Measurements from ENCODE around the gene CIT.

CIT gene

DNA sequence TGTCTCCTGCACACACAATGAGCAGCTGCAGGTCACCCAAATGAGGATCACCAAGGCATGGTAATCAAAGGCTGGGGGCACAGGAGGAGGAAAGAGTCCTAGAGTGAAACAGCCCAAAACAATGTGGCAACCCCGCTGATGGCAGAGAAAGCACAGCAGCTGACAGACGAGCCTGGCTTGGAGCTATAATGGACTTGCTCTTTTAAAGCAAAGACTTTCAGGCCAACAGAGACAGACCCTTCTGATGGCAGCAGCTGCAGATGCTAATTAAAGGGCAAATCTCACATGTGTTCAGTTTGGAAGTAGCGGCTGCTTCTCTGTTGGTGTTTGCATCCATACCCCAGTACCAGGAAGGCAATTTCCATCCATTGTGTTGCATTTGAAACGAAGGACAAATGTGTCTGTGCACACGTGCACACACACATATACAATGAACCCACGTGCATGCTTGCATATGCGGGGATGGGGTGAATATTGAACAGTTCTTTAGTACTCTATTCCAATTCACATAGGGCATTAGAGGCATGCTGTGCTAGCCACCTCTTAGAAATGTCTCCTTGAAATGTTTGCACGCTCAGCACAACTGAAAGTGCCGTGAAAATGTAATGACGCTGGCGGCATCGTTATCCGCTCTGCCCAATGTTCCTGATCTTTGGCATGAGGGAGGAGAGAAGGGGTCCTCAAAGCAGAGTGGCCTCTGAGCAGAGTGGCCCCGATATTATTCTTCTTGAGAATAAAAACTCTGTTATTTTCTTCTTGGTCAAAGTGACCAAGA, 38.1 kb downstream of the CIT start:
- Mint-ChIP-seq H3K9me3 (peaks cover 7% of the 10 kb centered on the region), H3K27ac (no peak overlapping the region), H3K27me3 (no peaks in the 10 kb centered on the region), H3K36me3 (ENCODE audit: low read depth) (peaks cover 33% of the 10 kb centered on the region), H3K4me1 (ENCODE audit: low read depth) (no peaks in the 10 kb centered on the region), H3K4me3 (no peak overlapping the region)

DNA sequence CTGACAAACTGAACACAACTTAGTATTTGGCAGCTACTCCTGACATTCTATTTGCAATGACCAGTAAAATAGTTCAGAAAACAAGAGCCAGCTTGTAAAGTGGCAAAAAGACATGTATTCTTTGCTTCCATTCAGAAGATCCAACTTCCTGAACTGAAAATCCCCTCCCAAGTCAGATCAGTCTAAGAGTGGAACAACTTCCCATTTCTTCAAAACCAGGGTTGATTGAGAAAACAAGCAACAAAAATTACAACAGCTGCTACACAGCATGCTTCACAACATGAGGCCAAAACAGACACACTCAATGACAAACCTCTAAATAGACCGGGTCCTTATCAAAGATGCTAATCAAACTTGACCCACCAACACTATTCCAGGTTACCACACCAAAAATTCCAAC, 40.3 kb downstream of the CIT start:
- no peak overlapping the region for H3K4me3 Mint-ChIP-seq
- no peaks in the 10 kb centered on the region for H3K4me1 Mint-ChIP-seq (ENCODE audit: low read depth)
- H3K9me3 Mint-ChIP-seq, result peaks cover 4% of the 10 kb centered on the region
- no peaks in the 10 kb centered on the region for H3K27me3 Mint-ChIP-seq
- no peak overlapping the region for H3K27ac Mint-ChIP-seq
- H3K36me3 Mint-ChIP-seq (ENCODE audit: low read depth), result peaks cover 28% of the 10 kb centered on the region

DNA sequence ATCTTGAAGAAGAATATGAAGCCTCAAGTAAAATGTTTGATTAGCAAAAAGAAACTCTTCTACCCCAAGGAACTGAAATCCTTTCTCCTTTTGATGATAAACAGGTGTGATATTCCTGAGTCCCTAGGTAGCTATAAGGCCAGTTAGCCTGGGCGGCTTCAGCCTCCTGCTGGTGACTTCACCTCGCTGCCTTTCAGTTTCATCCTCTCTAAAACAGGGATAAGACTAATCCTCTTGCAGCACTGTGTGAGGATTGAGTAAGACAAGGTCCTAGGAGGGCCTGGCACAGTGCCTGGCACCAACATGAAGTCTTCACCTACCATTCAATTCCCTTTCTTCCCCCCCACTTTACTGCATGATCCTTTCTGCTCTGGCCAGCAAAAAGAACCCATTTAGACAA, 42.1 kb downstream of the CIT start:
- Mint-ChIP-seq H3K4me1 (ENCODE audit: low read depth) (no peaks in the 10 kb centered on the region), H3K4me3 (no peak overlapping the region), H3K27me3 (no peaks in the 10 kb centered on the region), H3K9me3 (no peaks in the 10 kb centered on the region), H3K36me3 (ENCODE audit: low read depth) (peaks cover 21% of the 10 kb centered on the region), H3K27ac (no peak overlapping the region)

DNA sequence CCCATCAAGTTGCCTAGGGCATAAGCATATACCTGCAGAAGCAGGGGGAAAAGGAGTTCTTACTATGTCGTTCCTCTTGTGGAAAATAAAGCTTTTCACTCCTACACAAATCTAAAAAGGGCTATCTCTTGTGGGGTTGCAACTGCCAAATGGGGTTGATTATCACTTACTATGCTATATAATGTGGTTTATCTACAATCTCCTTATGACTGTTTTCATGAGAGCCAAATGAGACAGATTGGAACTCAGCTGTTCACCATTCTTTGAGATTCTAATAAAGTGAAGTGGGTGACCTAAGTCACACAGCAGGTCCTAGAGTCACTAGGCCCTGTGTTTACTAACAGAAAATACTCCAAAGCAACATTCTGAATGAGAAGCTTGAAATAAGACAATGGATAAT, 47.7 kb downstream of the CIT start:
- Mint-ChIP-seq H3K4me1 (ENCODE audit: low read depth) (peaks cover 3% of the 10 kb centered on the region), H3K4me3 (no peak overlapping the region), H3K27ac (no peak overlapping the region), H3K9me3 (no peaks in the 10 kb centered on the region), H3K36me3 (ENCODE audit: low read depth) (peaks cover 25% of the 10 kb centered on the region), H3K27me3 (no peaks in the 10 kb centered on the region)

DNA sequence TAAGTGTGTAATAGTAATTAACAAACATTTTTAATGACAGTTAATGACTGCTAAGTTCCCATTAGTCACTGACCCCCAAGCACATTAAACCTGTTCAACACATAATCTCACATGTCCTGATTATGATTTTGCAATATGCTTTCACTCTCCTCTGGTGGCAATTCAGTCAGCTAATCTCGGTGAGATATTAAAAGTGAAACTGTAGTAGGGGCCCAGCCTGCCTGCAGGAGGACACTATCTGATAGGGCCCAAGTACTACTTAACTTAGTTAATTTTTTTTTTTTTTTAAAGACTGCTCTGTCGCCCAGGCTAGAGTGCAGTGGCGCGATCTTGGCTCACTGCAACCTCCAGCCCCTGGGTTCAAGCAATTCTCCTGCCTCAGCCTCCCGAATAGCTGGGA, 48.8 kb downstream of the CIT start:
- H3K4me1 Mint-ChIP-seq (ENCODE audit: low read depth), result peaks cover 3% of the 10 kb centered on the region
- H3K27me3 Mint-ChIP-seq, result no peaks in the 10 kb centered on the region
- no peak overlapping the region for H3K27ac Mint-ChIP-seq

DNA sequence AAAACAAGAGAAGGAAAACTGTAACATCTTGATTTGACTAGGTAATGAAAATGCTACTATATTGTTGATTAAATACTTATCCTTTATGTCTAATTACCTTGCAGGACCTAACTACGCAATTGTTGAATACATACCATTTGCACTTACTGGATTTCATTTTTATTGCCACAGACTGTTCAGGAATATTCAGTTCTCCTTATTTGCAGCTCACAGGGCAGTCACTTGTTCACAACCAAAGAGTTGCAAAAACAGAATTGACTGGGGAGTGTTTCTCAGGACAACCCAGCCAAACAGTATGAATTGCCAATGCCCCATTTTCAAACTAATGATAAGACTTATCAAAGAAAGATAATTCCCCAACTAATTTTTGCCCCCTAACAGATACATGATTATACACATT, 49.4 kb downstream of the CIT start:
- Mint-ChIP-seq H3K27me3 (no peaks in the 10 kb centered on the region), H3K36me3 (ENCODE audit: low read depth) (peaks cover 14% of the 10 kb centered on the region), H3K4me3 (no peak overlapping the region), H3K4me1 (ENCODE audit: low read depth) (peaks cover 3% of the 10 kb centered on the region), H3K27ac (no peak overlapping the region), H3K9me3 (no peaks in the 10 kb centered on the region)

More for the DNA sequence above, 48.8 kb downstream of the CIT start:
- Mint-ChIP-seq H3K4me3 (no peak overlapping the region), H3K36me3 (ENCODE audit: low read depth) (peaks cover 17% of the 10 kb centered on the region), H3K9me3 (no peaks in the 10 kb centered on the region)

DNA sequence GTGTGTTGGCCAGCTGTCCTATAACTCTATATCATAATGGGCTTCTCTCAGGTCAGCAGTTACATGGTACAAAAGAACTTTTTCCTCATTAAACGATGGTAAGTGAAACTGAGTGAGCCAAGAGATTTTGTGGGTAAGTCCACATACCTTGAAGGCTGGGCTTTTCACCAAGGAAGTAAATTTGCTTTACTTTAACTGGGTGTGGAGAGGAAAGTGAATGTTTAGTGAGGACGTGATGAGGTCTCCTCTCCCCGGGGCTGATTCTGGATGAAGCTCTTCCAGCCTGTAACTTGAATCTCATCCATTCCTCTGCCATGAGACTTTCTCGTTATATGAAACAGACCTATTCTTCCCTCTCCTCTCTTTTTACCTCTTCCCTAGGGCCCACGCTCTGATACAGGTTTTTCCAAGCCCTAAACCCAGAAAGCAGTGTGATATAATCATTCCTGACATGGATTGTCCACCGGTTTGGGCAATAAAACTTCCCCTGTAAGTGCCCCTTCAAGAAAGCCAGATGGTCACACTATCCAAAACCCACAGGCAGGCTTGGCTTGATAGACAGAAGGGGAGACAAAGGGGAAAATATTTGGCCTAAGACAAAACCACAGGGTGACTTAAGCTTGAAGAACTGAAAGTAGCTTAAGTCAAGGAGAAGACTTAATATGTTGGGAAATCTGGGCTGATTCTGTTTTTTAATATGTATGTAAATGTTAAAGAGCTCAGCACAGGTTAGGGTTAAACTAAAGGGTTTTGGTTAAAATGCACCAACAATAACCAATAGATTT, 50.3 kb downstream of the CIT start:
- Mint-ChIP-seq H3K27me3 (no peaks in the 10 kb centered on the region), H3K27ac (no peak overlapping the region), H3K9me3 (no peaks in the 10 kb centered on the region), H3K4me1 (ENCODE audit: low read depth) (peaks cover 3% of the 10 kb centered on the region), H3K36me3 (ENCODE audit: low read depth) (peaks cover 12% of the 10 kb centered on the region), H3K4me3 (no peak overlapping the region)

DNA sequence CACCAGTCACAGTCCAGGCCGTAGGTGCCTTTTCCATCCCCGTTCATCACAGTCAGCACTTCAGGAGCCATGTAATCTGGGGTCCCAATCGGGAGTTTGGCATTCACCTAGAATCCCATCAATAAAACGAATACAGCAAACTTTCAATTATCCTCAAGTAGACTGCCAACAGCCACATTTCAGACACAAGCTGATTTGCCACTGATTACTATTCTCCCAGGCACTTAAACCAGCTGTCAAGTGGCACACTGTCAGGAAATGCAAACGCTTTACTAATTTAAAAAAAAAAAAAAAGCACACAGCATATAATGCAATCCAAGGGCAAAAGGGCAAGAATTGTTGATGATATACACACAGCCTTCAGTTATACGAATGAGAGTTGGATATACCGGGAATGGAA, 51.9 kb downstream of the CIT start:
- H3K9me3 Mint-ChIP-seq, result no peaks in the 10 kb centered on the region
- H3K36me3 Mint-ChIP-seq (ENCODE audit: low read depth), result peaks cover 5% of the 10 kb centered on the region

DNA sequence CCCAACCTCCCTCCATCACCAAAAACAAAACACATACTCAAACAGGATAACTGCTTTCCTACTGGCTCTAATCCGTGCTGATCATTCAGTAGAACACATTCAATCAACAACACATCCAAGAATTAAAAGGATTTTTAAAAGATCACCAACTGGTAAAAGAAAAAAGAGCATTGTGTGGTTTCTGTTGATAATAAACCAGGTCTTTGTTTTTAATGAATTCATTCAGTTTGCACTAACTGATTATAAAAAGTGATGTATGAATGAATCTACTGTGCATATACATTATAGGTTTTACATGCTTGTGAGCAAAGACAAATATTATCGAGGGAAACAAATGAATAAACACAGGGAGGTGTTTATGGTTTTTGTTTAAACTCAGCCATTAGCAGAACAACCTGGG, 55.1 kb downstream of the CIT start:
- Mint-ChIP-seq H3K4me3 (no peak overlapping the region), H3K27me3 (no peaks in the 10 kb centered on the region), H3K4me1 (ENCODE audit: low read depth) (no peaks in the 10 kb centered on the region), H3K27ac (no peak overlapping the region), H3K36me3 (ENCODE audit: low read depth) (peaks cover 13% of the 10 kb centered on the region), H3K9me3 (no peaks in the 10 kb centered on the region)

More for the DNA sequence above, 51.9 kb downstream of the CIT start:
- Mint-ChIP-seq H3K4me3 (no peak overlapping the region), H3K27ac (no peak overlapping the region), H3K27me3 (no peaks in the 10 kb centered on the region), H3K4me1 (ENCODE audit: low read depth) (peaks cover 3% of the 10 kb centered on the region)

DNA sequence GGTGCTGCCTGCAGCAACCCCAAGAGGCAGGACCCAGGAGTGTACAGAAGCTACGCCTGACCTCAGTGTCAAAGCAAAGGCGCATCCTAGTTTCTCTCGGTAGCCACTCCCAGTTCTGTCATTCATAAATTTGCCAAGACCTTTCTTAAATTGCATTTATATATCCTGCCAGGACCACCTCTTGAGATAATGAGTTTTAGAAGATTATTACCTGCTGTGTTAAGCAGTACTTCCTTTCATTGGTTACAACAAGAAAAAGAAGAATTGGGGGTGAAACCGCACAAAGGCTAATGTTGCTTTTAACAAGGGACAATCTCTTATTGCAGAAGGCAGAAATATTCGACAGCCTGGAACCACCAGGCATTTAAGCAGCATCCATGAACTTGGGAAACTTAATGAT, 57.8 kb downstream of the CIT start:
- no peak overlapping the region for H3K4me3 Mint-ChIP-seq
- no peaks in the 10 kb centered on the region for H3K27me3 Mint-ChIP-seq
- H3K9me3 Mint-ChIP-seq, result no peaks in the 10 kb centered on the region
- peaks cover 12% of the 10 kb centered on the region for H3K36me3 Mint-ChIP-seq (ENCODE audit: low read depth)
- no peaks in the 10 kb centered on the region for H3K4me1 Mint-ChIP-seq (ENCODE audit: low read depth)
- no peak overlapping the region for H3K27ac Mint-ChIP-seq

DNA sequence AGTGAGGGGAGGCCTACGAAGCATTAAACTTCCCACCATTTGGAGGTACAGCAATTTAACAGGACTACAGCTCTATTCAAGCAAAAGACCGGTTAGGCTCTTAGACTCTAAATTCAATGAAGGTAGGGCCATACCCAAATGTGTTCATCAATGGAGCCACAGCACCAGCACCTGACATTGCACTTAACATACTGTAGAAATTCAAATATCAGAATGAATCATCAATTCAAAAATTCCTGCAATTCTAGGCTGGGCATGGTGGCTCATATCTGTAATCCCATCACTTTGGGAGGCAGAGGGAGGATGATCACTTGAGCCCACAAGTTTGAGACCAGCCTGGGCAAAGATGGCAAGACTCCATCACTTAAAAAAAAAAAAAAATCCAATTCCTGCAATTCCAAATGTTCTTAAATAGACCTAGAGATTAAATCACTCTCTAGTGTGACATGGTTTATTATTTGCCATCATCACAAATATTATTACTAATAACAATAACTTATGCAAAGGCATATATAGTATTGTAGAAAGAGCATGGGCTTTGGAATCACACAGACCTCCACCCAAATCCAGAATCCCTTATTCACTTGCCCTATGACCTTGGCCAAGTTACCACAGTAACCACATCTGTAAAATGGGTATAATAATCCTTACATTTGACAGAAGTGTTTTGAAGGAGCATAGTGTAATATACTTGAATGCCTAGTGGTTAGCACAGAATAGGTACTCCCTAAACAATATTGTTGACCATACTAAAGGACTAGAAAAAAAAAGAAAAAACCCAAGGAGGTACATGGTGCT, 59.4 kb downstream of the CIT start:
- H3K4me3 Mint-ChIP-seq, result no peak overlapping the region

DNA sequence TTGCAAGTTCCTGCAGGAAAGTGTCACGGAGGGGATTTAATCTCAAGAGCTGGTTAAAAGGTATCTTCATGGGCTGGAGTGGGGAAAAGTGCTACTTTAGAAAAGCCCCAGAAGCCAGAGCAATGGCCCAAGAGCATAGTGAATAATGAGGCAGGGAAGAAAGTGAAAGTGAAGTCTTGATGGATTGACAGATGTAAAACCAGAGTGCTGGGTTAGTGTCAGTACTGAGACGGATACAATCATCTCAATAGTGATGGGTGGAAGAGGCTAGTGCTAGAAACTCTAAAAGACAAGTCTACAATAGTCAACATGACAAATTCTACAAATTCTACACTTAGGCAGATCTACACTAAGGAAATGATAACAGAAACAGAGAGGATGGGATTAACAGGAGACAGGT, 68.1 kb downstream of the CIT start:
- Mint-ChIP-seq H3K4me3 (no peak overlapping the region), H3K9me3 (no peaks in the 10 kb centered on the region), H3K27ac (no peak overlapping the region), H3K4me1 (ENCODE audit: low read depth) (no peaks in the 10 kb centered on the region), H3K27me3 (no peaks in the 10 kb centered on the region), H3K36me3 (ENCODE audit: low read depth) (peaks cover 20% of the 10 kb centered on the region)

More for the DNA sequence above, 59.4 kb downstream of the CIT start:
- Mint-ChIP-seq H3K4me1 (ENCODE audit: low read depth) (no peaks in the 10 kb centered on the region), H3K9me3 (no peaks in the 10 kb centered on the region), H3K27ac (no peak overlapping the region), H3K27me3 (no peaks in the 10 kb centered on the region), H3K36me3 (ENCODE audit: low read depth) (peaks cover 20% of the 10 kb centered on the region)

DNA sequence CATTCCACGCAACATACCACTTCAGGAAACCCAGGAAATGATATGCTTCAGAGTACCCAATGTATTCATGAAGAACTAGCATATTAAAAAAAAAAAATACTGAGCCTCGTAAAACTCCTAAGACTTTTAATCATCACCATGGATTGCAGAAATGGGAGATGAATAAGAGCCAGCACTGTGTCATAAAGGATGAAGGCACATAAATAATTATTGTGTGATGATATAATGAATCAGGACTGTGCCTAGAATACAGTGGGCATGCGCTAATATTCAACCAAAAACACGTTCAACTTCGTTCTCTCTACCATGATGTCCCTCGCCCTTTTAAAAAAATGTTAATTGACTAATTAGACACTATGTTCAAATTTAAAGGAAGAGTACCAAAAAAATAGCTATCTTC, 68.7 kb downstream of the CIT start:
- no peak overlapping the region for H3K27ac Mint-ChIP-seq
- H3K9me3 Mint-ChIP-seq, result no peaks in the 10 kb centered on the region
- no peaks in the 10 kb centered on the region for H3K27me3 Mint-ChIP-seq
- no peak overlapping the region for H3K4me3 Mint-ChIP-seq
- H3K36me3 Mint-ChIP-seq (ENCODE audit: low read depth), result peaks cover 14% of the 10 kb centered on the region
- H3K4me1 Mint-ChIP-seq (ENCODE audit: low read depth), result no peaks in the 10 kb centered on the region

DNA sequence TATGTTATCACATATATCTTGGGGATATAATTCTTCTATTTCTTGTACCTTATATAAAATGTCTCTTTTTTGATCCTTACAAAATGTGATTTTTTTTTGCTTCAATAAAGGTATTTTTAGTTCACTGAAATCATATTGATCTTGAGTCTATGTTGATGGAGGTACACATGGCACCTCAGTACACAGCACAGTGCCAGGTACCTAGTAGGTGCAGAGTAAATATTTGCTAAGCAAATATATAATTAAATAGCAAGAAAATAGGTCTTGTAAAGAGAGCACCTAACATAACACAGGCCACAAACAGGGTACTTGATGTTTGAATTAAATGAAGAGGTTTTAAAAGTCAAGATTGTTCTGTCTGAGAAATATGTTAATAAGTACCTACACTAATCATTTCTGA, 69.7 kb downstream of the CIT start:
- Mint-ChIP-seq H3K27ac (no peak overlapping the region), H3K9me3 (no peaks in the 10 kb centered on the region), H3K4me1 (ENCODE audit: low read depth) (no peaks in the 10 kb centered on the region), H3K36me3 (ENCODE audit: low read depth) (peaks cover 13% of the 10 kb centered on the region), H3K27me3 (no peaks in the 10 kb centered on the region), H3K4me3 (no peak overlapping the region)
